Smooth muscle cell (in vitro differentiated cells): Measurements from ENCODE around the gene TSPYL1. TPM values are rescaled to one million over a fixed set of nuclear protein-coding genes. Genes with fewer than 3 reads are reported as not detected.

Experiments
- DNase-seq: peaks from one replicate; lab custom pipeline; 2025; ENCODE audit not compliant: unreplicated experiment; lab: John Stamatoyannopoulos, UW
- H2AFZ ChIP-seq: fragments of 200-600 bp; sonication (generic); 2 replicates; pipeline ENCODE4 v1.6.0; 2016; ENCODE audit warnings: antibody characterized with exemption, low read depth, mild to moderate bottlenecking
- H3F3A ChIP-seq: fragments of 200-600 bp; sonication (generic); 2 replicates; pipeline ENCODE4 v1.6.0; 2017; ENCODE audit warnings: antibody characterized with exemption, low read depth
- H3K27ac ChIP-seq: fragments of 200-600 bp; sonication (generic); 2 replicates; pipeline ENCODE4 v1.5.1; 2016; ENCODE audit warnings: low read depth, mild to moderate bottlenecking
- H3K27me3 ChIP-seq: fragments of 200-600 bp; sonication (generic); 2 replicates; pipeline ENCODE4 v1.6.1; 2016; ENCODE audit warnings: low read depth, mild to moderate bottlenecking
- H3K36me3 ChIP-seq: fragments of 200-600 bp; sonication (generic); 2 replicates; pipeline ENCODE4 v1.5.1; 2016; ENCODE audit warnings: low read depth
- H3K4me1 ChIP-seq: fragments of 200-600 bp; sonication (generic); 2 replicates; pipeline ENCODE4 v1.5.1; 2016; ENCODE audit warnings: low read depth
- H3K4me2 ChIP-seq: fragments of 200-600 bp; sonication (generic); 2 replicates; pipeline ENCODE4 v1.6.0; 2016; ENCODE audit warnings: mild to moderate bottlenecking
- H3K4me3 ChIP-seq: fragments of 200-600 bp; sonication (generic); 2 replicates; pipeline ENCODE4 v1.5.1; 2016; ENCODE audit warnings: mild to moderate bottlenecking
- H3K79me2 ChIP-seq: fragments of 200-600 bp; sonication (generic); 2 replicates; pipeline ENCODE4 v1.6.0; 2016; ENCODE audit warnings: low read depth, mild to moderate bottlenecking
- H3K9ac ChIP-seq: fragments of 200-600 bp; sonication (generic); 2 replicates; pipeline ENCODE4 v1.6.0; 2016; ENCODE audit warnings: low read depth
- H3K9me3 ChIP-seq: fragments of 200-600 bp; sonication (generic); replicated peaks from 2 replicates; pipeline ENCODE4 v1.5.1; 2016; ENCODE audit warnings: low read depth
- H4K20me1 ChIP-seq: fragments of 200-600 bp; sonication (generic); 2 replicates; pipeline ENCODE4 v1.6.0; 2016; ENCODE audit warnings: low read depth
- CTCF ChIP-seq: fragments of 200-600 bp; sonication (generic); IDR thresholded peaks from 2 replicates; pipeline ENCODE4 v1.5.1; 2017; ENCODE audit warnings: borderline replicate concordance, mild to moderate bottlenecking, antibody characterized with exemption; ENCODE audit not compliant: insufficient read depth, poor library complexity, severe bottlenecking
- WGBS: methylation state at CpG from one replicate; pipeline ENCODE4 v1.1.7; 2016; ENCODE audit warnings: low lambda C conversion rate; 5-methylcytosine and 5-hydroxymethylcytosine counted together
- polyA plus RNA-seq: library from polyadenylated mRNA; unstranded; fragments of >200 nt; fragmentation: Nextera tagmentation; extraction: Ambion mirVana; gene quantifications from 2 replicates; pipeline ENCODE4 v1.2.1, GENCODE V29; 2016
- total RNA-seq: library from RNA; depleted of rRNA; stranded (reverse); fragments of >200 nt; gene quantifications from 2 replicates; pipeline ENCODE4 v1.2.3, GENCODE V29; 2014

Gene TSPYL1
- total and polyA plus RNA-seq, 2 experiments from 2014 or later = 17.9 to 45.0 TPM

GRCh38 chr6:116314218-116314617 lies 34.5 kb upstream of the TSPYL1 start:
- Histone ChIP-seq H3K79me2 (no peaks in the 10 kb centered on the region), H4K20me1 (no peaks in the 10 kb centered on the region), H3K4me2 (peak overlapping the region; percentile 65), H2AFZ (no peak overlapping the region), H3K9ac (peak overlapping the region; percentile 3), H3K4me1 (peaks cover 7% of the 10 kb centered on the region), H3F3A (no peaks in the 10 kb centered on the region), H3K9me3 (no peaks in the 10 kb centered on the region), H3K36me3 (no peaks in the 10 kb centered on the region), H3K27me3 (no peaks in the 10 kb centered on the region), H3K27ac (peak overlapping the region; percentile 50), H3K4me3 (no peak overlapping the region)
- no peak for DNase-seq
- TF ChIP-seq CTCF = no peak

- Histone ChIP-seq H3K9ac (no peak overlapping the region), H3K79me2 (no peaks in the 10 kb centered on the region), H3K27me3 (no peaks in the 10 kb centered on the region), H3K4me1 (peaks cover 7% of the 10 kb centered on the region), H2AFZ (no peak overlapping the region), H3K4me2 (peak overlapping the region; percentile 65), H3K27ac (peak overlapping the region; percentile 50), H3F3A (no peaks in the 10 kb centered on the region), H3K9me3 (no peaks in the 10 kb centered on the region), H3K4me3 (no peak overlapping the region), H3K36me3 (no peaks in the 10 kb centered on the region), H4K20me1 (no peaks in the 10 kb centered on the region)
- no peak for DNase-seq
- WGBS = 69% methylated on average over 2 of the region's 2 CpGs
- TF ChIP-seq CTCF = no peak
Observed at GRCh38 chr6:116313101-116313776, 33.5 kb upstream of the TSPYL1 start.

- Histone ChIP-seq H3K36me3 (no peaks in the 10 kb centered on the region), H4K20me1 (no peaks in the 10 kb centered on the region), H3K4me3 (no peak overlapping the region), H3K4me1 (peaks cover 7% of the 10 kb centered on the region), H2AFZ (no peak overlapping the region), H3K4me2 (no peak overlapping the region), H3K27ac (no peak overlapping the region), H3F3A (no peaks in the 10 kb centered on the region), H3K9me3 (no peaks in the 10 kb centered on the region), H3K79me2 (no peaks in the 10 kb centered on the region), H3K9ac (no peak overlapping the region), H3K27me3 (no peaks in the 10 kb centered on the region)
- 50% methylated on average over 2 of the region's 2 CpGs for WGBS
- no peak for TF ChIP-seq CTCF
- DNase-seq = no peak
Observed at GRCh38 chr6:116309657-116310056, 29.9 kb upstream of the TSPYL1 start.

- TF ChIP-seq CTCF = no peak
- H3K4me2 ChIP-seq = no peak overlapping the region
- no peak overlapping the region for H3K27ac ChIP-seq
Observed at GRCh38 chr6:116309001-116309400, 29.3 kb upstream of the TSPYL1 start.

More at GRCh38 chr6:116309001-116309400, 29.3 kb upstream of the TSPYL1 start:
- no peak for DNase-seq
- Histone ChIP-seq H3K4me1 (peaks cover 7% of the 10 kb centered on the region), H3K9me3 (no peaks in the 10 kb centered on the region), H3K4me3 (no peak overlapping the region), H2AFZ (no peak overlapping the region), H3K9ac (no peak overlapping the region), H3K79me2 (no peaks in the 10 kb centered on the region), H3F3A (no peaks in the 10 kb centered on the region), H4K20me1 (no peaks in the 10 kb centered on the region), H3K27me3 (no peaks in the 10 kb centered on the region), H3K36me3 (no peaks in the 10 kb centered on the region)
